Kidney (tissue), 14 donors: Measurements from ENCODE around the gene CNTN4. TPM values are rescaled to one million over a fixed set of nuclear protein-coding genes. Genes with fewer than 3 reads are reported as not detected.

Experiments used
- DNase-seq, 5 donors: peaks; one replicate each; pipeline ENCODE4 v3.0.0-alpha.2; 2013 to 2020
- FAIRE-seq: peaks from 2 replicates; lab custom pipeline; 2012; peaks lifted over from hg19 to GRCh38; lab: Jason Lieb, UNC
- H3K27ac ChIP-seq, 2 donors: one replicate each; pipeline ENCODE4 v1.7.0; 2013; ENCODE audit warnings: low read depth in 2 of 2, low read length in 2 of 2, inconsistent platforms in 1 of 2
- H3K27me3 ChIP-seq: one replicate; pipeline ENCODE4 v1.7.1; 2013; ENCODE audit warnings: low read length, inconsistent platforms; ENCODE audit not compliant: control insufficient read depth, insufficient read depth
- H3K36me3 ChIP-seq, 3 donors: one replicate each; pipeline versions ENCODE4 v1.7.0 to v1.7.1; 2013; ENCODE audit warnings: low read length in 3 of 3, control low read depth in 1 of 3, inconsistent platforms in 1 of 3; ENCODE audit not compliant: insufficient read depth in 3 of 3, control insufficient read depth in 2 of 3
- H3K4me1 ChIP-seq, 3 donors: one replicate each; pipeline versions ENCODE4 v1.7.0 to v1.7.1; 2013; ENCODE audit warnings: low read length in 3 of 3, inconsistent platforms in 1 of 3, low read depth in 1 of 3; ENCODE audit not compliant: control insufficient read depth in 2 of 3, insufficient read depth in 2 of 3
- H3K4me3 ChIP-seq, 3 donors: one replicate each; pipeline versions ENCODE4 v1.7.0 to v1.8.1; 2013; ENCODE audit warnings: low read length in 3 of 3, control low read depth in 1 of 3, inconsistent platforms in 1 of 3
- H3K9ac ChIP-seq, 3 donors: one replicate each; pipeline versions ENCODE4 v1.7.0 to v1.7.1; 2013; ENCODE audit warnings: low read length in 3 of 3, control low read depth in 1 of 3, inconsistent platforms in 1 of 3
- H3K9me3 ChIP-seq, 3 donors: one replicate each; pipeline versions ENCODE4 v1.7.0 to v1.7.1; 2013; ENCODE audit warnings: low read length in 3 of 3, control low read depth in 1 of 3, inconsistent platforms in 1 of 3; ENCODE audit not compliant: control insufficient read depth in 2 of 3, insufficient read depth in 1 of 3
- CTCF ChIP-seq: IDR thresholded peaks from 3 replicates; pipeline ENCODE4 v1.5.1; 2012; ENCODE audit warnings: mild to moderate bottlenecking, moderate library complexity, borderline replicate concordance; ENCODE audit not compliant: insufficient read depth; ENCODE audit errors: extremely low read depth
- intact Hi-C: fragments of 100-400 bp; cut with DNase I; formaldehyde crosslinking; loops from one replicate; pipeline ENCODE4 v1.11.1; 2022
- polyA plus RNA-seq: library from polyadenylated mRNA; stranded (reverse); fragments of 350-450 nt; fragmentation: Illumina TruSeq; extraction: RNeasy Lipid Tissue Mini Kit (QIAGEN cat#74804); gene quantifications from one replicate; pipeline ENCODE4 v1.2.3, GENCODE V29; 2014; ENCODE audit warnings: low read depth, low replicate concordance; ENCODE audit not compliant: insufficient read depth
- total RNA-seq: library from RNA; stranded (reverse); fragmentation: NEBNext Ultra II Directional; extraction: Animal tissue kit (Norgen Biotek cat#: 25700); gene quantifications from one replicate; pipeline ENCODE4 v1.2.1, GENCODE V29; 2021
- donor health status: control.
- donor health status: control.
- donor health status: control.
- donor health status: control.
- donor health status: control.
- donor health status: DM: yes; HTN: yes; CAD: no.
- donor health status: Normal renal cell carcinoma (clear cell type).

The CNTN4 gene
- total and polyA plus RNA-seq, 2 donors from 2014 or later: 2.2 to 13.4 TPM

GRCh38 chr3:2454865-2455264 lies 356.2 kb downstream of the CNTN4 start:
- H3K4me3 ChIP-seq: no peak overlapping the region
- H3K36me3 ChIP-seq: no peaks in the 10 kb centered on the region
- no peak for TF ChIP-seq CTCF
- H3K4me1 ChIP-seq: no peaks in the 10 kb centered on the region
- DNase-seq (no peak), FAIRE-seq (no peak)
- no peaks in the 10 kb centered on the region for H3K9me3 ChIP-seq
- H3K27ac ChIP-seq: no peak overlapping the region
- no peaks in the 10 kb centered on the region for H3K27me3 ChIP-seq
- intact Hi-C loops: no loop called here
- H3K9ac ChIP-seq: no peak overlapping the region

GRCh38 chr3:2456788-2457187 lies 358.1 kb downstream of the CNTN4 start:
- intact Hi-C loops: no loop called here
- no peak for DNase-seq
- H3K36me3 ChIP-seq: no peaks in the 10 kb centered on the region
- no peak overlapping the region for H3K27ac ChIP-seq
- no peaks in the 10 kb centered on the region for H3K4me1 ChIP-seq
- no peak overlapping the region for H3K9ac ChIP-seq
- no peaks in the 10 kb centered on the region for H3K9me3 ChIP-seq
- no peak overlapping the region for H3K4me3 ChIP-seq
- no peak for TF ChIP-seq CTCF
- no peaks in the 10 kb centered on the region for H3K27me3 ChIP-seq
- FAIRE-seq: no peak

GRCh38 chr3:2458816-2459215 lies 360.1 kb downstream of the CNTN4 start:
- no peak for TF ChIP-seq CTCF
- DNase-seq (no peak), FAIRE-seq (no peak)
- H3K9ac ChIP-seq: no peak overlapping the region
- H3K27me3 ChIP-seq: no peaks in the 10 kb centered on the region
- H3K27ac ChIP-seq: no peak overlapping the region
- H3K36me3 ChIP-seq: no peaks in the 10 kb centered on the region
- H3K4me3 ChIP-seq: no peak overlapping the region
- intact Hi-C loops: no loop called here
- H3K9me3 ChIP-seq: no peaks in the 10 kb centered on the region
- no peaks in the 10 kb centered on the region for H3K4me1 ChIP-seq

GRCh38 chr3:2465842-2466241 lies 367.2 kb downstream of the CNTN4 start:
- Histone ChIP-seq H3K4me1 (no peaks in the 10 kb centered on the region), H3K4me3 (no peak overlapping the region), H3K36me3 (no peaks in the 10 kb centered on the region), H3K9me3 (no peaks in the 10 kb centered on the region), H3K9ac (no peak overlapping the region), H3K27ac (no peak overlapping the region), H3K27me3 (no peaks in the 10 kb centered on the region)
- DNase-seq: no peak
- intact Hi-C loops: no loop called here
- no peak for FAIRE-seq
- TF ChIP-seq CTCF: no peak
